Activated CD4-positive, alpha-beta T cell treated with anti-CD3 and anti-CD28 coated beads for 24 hours (primary cell): ENCODE data around the gene ADARB1.

ENCODE experiments used
- DNase-seq, 2 donors: peaks; one replicate each; pipeline ENCODE4 v3.0.0-alpha.2; 2020; ENCODE audit warnings: low read depth in 2 of 2

ADARB1 gene

DNA sequence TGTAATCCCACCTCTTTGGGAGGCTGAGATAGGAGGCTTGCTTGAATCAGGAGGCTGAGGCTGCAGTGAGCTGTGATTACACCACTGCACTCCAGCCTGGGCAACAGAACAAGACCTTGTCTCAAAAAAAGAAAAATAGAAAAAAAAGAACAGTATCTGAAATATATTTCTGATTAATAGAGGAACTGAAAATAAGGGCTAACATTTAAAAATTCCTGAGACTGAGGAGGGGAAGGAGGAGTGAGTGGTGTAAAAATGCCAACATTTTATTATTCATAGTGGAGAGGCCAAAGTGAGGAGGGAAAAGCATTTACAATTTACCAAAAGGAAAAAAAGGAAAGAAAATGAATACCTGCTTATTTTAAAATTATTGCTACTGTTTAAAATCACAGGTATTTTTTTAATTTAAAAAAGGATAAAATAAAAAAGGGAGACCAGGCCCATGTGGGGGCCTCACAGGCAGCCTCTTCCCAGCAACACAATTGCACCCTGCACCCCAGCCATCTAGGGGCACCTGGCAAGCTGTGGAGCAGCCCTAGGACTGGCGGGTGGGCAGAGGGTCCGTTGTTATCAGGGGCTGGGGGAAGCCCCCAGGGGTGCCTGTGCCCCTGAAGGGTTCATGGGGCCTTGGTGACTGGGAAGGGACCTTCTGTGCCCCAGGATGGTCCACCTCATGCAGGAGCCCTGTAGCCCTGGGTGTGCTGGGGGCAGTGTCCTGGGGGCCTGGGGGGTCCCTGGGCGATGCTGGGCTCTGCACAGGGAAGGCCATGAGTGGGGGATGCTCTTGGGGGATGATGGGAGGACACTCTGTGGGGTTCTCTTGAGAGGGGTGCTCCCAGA is 34.8 kb upstream of the ADARB1 start:
- no peak for DNase-seq

DNA sequence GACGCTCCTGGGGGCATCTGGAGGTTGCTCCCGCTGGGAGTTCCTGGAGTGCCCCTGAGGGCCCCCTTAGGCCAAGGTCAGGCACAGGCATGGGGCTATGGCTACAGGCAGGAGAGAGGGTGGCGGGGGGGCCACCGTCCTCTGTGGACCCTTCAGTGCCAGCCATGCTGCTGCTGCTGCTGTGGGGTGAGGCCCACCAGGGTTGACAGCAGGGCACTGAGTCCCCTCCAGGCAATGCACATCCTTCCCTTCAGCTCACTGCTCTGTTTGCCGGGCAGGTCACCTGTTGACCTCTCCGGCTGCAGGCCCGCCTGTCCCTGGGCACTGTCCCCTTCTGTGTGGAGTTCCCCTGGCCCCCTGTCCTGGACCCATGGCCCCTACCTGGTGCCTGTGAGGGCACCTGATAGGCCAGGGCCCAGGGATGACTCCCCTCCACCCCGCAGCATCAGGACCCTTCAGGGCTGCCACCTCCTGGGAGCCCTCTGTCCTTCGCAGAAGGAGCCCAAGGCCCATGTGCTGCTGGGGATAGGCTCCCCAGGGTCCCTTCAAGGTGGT is 34.1 kb upstream of the ADARB1 start:
- DNase-seq, result no peak

DNA sequence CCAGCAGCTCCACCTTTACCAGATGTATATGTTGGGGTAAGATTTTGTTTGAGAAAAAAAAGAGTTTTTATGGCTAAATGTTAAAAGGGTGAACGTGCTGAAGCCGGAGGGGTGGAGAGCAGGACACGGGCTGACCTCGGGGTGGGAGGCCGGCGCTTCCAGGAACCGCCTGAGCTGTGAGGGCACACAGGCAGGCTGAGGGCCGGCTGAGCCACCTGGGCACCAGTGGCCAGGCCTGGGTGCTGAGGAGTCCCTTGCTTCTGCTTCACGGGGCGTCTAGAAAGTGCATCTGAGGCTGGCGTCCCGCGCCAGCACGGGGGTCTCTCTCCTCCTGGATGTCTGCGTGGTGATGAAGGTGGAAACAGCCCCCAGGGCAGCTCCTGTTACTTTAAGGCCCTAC is 33.6 kb upstream of the ADARB1 start:
- DNase-seq, result no peak

GRCh38 chr21:45041351-45041805 is 33.0 kb upstream of the ADARB1 start:
- DNase-seq, result no peak

- no peak for DNase-seq
Measured at GRCh38 chr21:45041984-45042663, 32.3 kb upstream of the ADARB1 start.

GRCh38 chr21:45042664-45043161 is 31.7 kb upstream of the ADARB1 start:
- DNase-seq, result no peak

DNA sequence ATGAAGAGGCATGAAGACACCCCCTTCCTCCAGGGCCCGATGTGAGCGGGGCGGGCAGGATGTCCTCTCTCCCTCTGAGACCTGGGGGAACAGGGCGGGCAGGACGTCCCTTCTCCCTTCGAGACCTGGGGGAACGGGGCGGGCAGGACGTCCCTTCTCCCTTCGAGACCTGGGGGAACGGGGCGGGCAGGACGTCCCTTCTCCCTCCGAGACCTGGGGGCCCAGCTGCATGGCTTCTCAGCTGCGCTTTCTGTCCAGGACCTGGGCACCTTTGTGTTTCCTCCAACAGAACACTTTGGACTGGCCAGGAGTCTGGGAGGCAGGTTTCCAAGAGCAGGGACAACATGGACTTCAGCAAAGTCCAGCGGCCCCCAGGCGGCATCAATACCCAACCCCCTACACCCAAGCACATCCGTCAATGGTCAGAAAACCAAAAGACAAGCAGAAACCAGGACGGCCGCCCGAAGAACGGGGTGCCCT is 30.8 kb upstream of the ADARB1 start:
- no peak for DNase-seq

GRCh38 chr21:45045481-45045880 is 28.9 kb upstream of the ADARB1 start:
- DNase-seq, result no peak

GRCh38 chr21:45047257-45047656 is 27.1 kb upstream of the ADARB1 start:
- no peak for DNase-seq

DNA sequence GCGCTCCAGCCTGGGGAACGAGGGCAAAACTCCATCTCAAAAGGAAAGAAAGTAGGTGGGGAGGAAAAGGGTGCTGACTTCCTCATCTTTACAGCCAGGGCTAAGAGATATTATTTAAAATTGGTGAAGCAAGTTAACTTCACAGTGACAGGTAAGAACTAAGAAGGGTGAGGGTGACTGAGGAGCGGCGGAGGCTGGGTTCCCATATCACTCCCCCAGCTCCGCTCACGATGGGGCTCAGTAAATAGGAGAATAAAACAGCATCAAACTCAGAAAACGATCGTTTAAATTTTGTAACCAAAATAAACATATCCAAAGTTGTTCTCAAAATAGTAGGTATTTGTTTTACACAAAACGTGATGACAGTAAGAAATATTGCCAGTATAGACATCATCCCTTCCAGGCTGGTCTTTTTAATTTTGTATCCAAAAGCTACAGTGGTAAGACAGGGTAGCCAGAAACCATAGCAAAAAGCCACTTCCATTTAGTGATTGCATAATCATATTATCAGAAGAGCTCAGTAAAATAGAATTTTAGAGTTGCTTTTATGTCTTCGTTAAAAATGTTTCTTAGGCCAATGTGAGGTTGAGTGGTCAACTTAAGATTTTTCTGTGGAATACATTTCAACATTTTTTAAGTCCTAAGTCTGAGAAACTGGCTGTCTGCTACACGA is 26.2 kb upstream of the ADARB1 start:
- no peak for DNase-seq

- DNase-seq, result no peak
Measured at GRCh38 chr21:45048968-45049367, 25.4 kb upstream of the ADARB1 start.

DNA sequence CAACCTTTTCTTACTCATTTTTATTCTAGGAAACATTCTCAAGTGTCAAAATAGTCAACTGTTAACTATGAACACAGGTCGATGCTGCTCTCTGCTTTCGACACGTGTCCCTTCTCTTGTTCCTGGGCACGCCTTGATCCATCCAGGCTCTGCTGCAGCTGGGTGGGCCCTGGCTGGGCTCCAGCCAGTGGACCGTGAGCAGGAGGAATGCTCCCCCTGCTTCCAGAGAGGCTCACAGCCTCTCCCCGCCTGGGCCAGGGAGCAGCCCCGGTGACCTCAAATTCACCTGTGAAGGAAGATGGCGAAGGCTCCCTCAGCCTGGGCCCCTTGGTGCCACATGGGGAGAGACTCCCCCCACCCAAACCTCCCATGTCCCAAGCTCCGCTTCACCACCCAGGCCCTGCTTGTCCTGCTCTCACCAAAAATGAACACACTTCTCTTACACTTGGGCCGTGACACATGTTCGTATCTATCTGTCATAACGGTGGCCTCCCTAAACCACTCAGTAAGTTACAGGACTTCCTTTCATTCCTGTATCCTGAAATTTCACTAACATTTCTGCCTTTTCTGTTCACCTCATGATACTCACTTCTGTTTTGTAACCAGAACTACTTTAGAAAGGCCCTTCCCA is 24.6 kb upstream of the ADARB1 start:
- no peak for DNase-seq

DNA sequence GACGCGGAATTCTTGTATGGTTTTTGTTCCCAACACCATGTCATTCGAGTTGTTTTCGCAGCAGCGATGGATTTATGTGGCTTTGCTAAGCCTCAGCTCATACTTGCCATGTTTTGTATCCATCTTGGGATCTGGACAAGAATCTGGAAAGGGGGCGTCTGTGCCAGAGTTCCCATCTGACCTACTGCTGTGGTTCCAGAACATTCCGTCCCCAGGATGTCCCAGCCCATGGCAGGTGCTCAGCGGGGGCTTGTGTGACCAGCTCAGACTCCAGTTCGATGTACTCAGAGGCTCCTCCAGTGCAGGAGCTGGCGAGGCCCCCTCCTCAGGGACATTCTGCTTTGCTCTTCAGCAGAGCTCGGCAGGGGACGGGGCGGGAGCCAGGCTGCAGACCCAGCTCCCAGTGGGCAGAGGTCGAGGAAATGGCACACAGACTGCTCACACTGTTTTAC is 24.0 kb upstream of the ADARB1 start:
- DNase-seq, result no peak

- DNase-seq, result no peak
Measured at GRCh38 chr21:45050797-45051489, 23.4 kb upstream of the ADARB1 start.

GRCh38 chr21:45051580-45052434 is 22.6 kb upstream of the ADARB1 start:
- DNase-seq, result no peak

- DNase-seq, result no peak
Measured at GRCh38 chr21:45052960-45053359, 21.4 kb upstream of the ADARB1 start.

DNA sequence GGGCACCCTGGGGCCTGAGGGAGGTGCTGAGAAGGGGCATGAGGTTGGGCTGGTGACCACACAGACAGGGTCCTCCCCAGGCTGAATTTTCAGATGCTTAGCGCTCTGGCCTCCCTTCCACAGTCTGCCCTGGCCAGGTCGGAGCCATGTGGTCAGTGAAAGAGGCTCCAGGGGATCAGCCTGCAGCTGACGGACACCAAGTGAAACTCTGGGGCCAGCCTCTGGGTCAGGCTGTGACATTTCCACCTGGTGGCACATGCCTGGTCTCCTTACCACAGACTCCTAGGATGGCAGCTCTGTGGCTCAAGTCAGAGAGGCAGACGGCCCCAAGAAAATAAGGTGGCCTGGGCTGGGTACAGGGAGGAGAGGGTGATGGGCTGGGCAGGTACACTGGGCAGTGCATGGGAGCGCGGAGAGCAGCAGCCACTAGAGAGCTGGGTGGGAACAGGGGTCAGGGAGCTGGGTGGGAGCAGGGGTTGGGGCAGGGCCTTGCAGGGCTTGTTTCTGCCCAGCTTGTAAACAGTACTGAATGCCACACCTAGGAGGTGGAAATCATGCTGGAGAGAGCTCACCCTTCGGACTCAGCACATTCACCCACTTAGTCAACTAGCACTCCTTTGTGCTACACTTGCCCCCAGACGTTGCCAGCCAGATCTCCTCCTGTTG is 20.7 kb upstream of the ADARB1 start:
- DNase-seq, result no peak

DNA sequence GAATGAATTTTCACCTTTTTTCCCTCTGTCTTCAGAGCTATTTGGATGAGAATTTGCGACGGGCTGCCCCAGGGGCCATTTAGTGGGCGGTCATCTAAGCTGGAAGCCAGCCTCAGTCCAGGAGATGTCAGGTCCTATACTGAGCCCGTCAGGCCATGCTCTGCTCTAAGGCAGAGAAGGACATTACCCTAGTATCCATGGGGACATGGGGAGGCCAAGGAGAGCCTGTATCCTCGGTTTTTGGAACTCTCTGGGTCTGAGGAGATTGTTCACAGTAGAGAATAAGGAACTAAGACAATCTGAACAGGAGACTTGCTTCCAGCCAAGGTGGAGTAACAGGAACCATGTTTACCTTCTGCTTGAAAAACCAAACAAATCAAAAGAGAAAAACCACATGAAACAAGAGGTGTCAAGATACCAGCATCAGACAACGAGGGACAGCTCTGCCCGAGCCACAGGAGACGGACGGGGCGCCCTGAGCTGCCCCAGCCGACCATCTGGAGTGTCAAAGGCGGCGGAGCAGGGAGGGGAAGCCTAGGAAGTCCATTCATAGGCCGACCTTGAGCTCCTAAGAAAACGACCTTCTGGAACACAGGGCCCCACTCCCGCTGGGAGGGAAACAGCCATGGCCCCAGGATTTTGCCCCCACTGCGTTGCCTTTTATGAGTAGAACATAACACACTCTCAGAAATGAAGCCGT is 20.0 kb upstream of the ADARB1 start:
- no peak for DNase-seq
